ENCODE measurements around the gene DESI2. TPM values are rescaled to one million over a fixed set of nuclear protein-coding genes. Genes with fewer than 3 reads are reported as not detected.

Gene DESI2
- total RNA-seq: 10 to 100 TPM; 42.2 to 52.8 TPM

- Histone ChIP-seq H3K4me1 (ENCODE audit: control insufficient read depth in 1 of 2, low read depth in 2 of 2) (peaks cover 18 to 40% of the 10 kb centered on the region in 2 donors), H3K4me3 (peak within 1 kb of the TSS; percentile 87), H3K9me3 (no peaks in the 10 kb centered on the region), H3K36me3 (no peaks in the 10 kb centered on the region), H3K27ac (peak within 1 kb of the TSS; percentile 95 to 97), H3K27me3 (replicated peaks; ENCODE audit: insufficient read depth) (no peaks in the 10 kb centered on the region)
- DNase-seq (ENCODE audit: low spot score) (peak; percentile 99), ATAC-seq (ENCODE audit: insufficient number of reproducible peaks, low FRiP score, low read depth) (peak; percentile 100)
- TF ChIP-seq CTCF (IDR thresholded peaks at IDR 0.05): peak; percentile 54
Observed at GRCh38 chr1:244652623-244653438, at the start of gene DESI2. Gene DESI2 (plus strand): TSS chr1:244653126. CDS start chr1:244653314, 188 bp downstream.

GRCh38 chr1:244603498-244603897 is 49.4 kb upstream of the DESI2 start:
- H3K27me3 ChIP-seq (replicated peaks; ENCODE audit: insufficient read depth): no peaks in the 10 kb centered on the region
- H3K36me3 ChIP-seq: no peaks in the 10 kb centered on the region
- no peak overlapping the region for H3K27ac ChIP-seq
- TF ChIP-seq CTCF (IDR thresholded peaks at IDR 0.05): peak; percentile 90
- peaks cover 0 to 4% of the 10 kb centered on the region in 2 donors for H3K4me1 ChIP-seq (ENCODE audit: control insufficient read depth in 1 of 2, low read depth in 2 of 2)
- no peaks in the 10 kb centered on the region for H3K9me3 ChIP-seq
- no peak overlapping the region for H3K4me3 ChIP-seq
- ATAC-seq (ENCODE audit: insufficient number of reproducible peaks, low FRiP score, low read depth): no peak
- DNase-seq (ENCODE audit: low spot score): no peak

GRCh38 chr1:244605835-244606370 is 47.0 kb upstream of the DESI2 start:
- ATAC-seq (ENCODE audit: insufficient number of reproducible peaks, low FRiP score, low read depth) (no peak), DNase-seq (ENCODE audit: low spot score) (no peak)
- Histone ChIP-seq H3K27ac (no peak overlapping the region), H3K9me3 (no peaks in the 10 kb centered on the region), H3K27me3 (replicated peaks; ENCODE audit: insufficient read depth) (no peaks in the 10 kb centered on the region), H3K4me3 (no peak overlapping the region), H3K4me1 (ENCODE audit: control insufficient read depth in 1 of 2, low read depth in 2 of 2) (no peaks in the 10 kb centered on the region), H3K36me3 (no peaks in the 10 kb centered on the region)
- no peak for TF ChIP-seq CTCF (IDR thresholded peaks at IDR 0.05)

GRCh38 chr1:244614113-244614836 is 38.7 kb upstream of the DESI2 start:
- Histone ChIP-seq H3K27ac (no peak overlapping the region), H3K27me3 (replicated peaks; ENCODE audit: insufficient read depth) (no peaks in the 10 kb centered on the region), H3K4me3 (no peak overlapping the region), H3K4me1 (ENCODE audit: control insufficient read depth in 1 of 2, low read depth in 2 of 2) (no peaks in the 10 kb centered on the region), H3K9me3 (no peaks in the 10 kb centered on the region), H3K36me3 (no peaks in the 10 kb centered on the region)
- DNase-seq (ENCODE audit: low spot score) (no peak), ATAC-seq (ENCODE audit: insufficient number of reproducible peaks, low FRiP score, low read depth) (no peak)
- no peak for TF ChIP-seq CTCF (IDR thresholded peaks at IDR 0.05)

- no peak for TF ChIP-seq CTCF (IDR thresholded peaks at IDR 0.05)
- Histone ChIP-seq H3K27me3 (replicated peaks; ENCODE audit: insufficient read depth) (no peaks in the 10 kb centered on the region), H3K4me3 (no peak overlapping the region), H3K36me3 (no peaks in the 10 kb centered on the region), H3K4me1 (ENCODE audit: control insufficient read depth in 1 of 2, low read depth in 2 of 2) (no peaks in the 10 kb centered on the region), H3K27ac (no peak overlapping the region), H3K9me3 (no peaks in the 10 kb centered on the region)
- DNase-seq (ENCODE audit: low spot score) (no peak), ATAC-seq (ENCODE audit: insufficient number of reproducible peaks, low FRiP score, low read depth) (no peak)
Observed at GRCh38 chr1:244614879-244615278, 38.0 kb upstream of the DESI2 start.

All from thoracic aorta (tissue), 2 donors.